DOHH2 (cell line): ENCODE measurements around the gene FHOD3.

Experiments
- CTCF ChIP-seq: fragments of 200-600 bp; sonication (generic); IDR thresholded peaks from one replicate; pipeline ENCODE4 v1.5.1; 2014; ENCODE audit warnings: antibody characterized with exemption, mild to moderate bottlenecking, low read depth, low read length; ENCODE audit not compliant: poor library complexity, severe bottlenecking
- EZH2phosphoT487 ChIP-seq: fragments of 200-600 bp; sonication (generic); IDR thresholded peaks from 2 replicates; pipeline ENCODE4 v1.6.1; 2017; ENCODE audit warnings: borderline replicate concordance, mild to moderate bottlenecking, antibody characterized with exemption, low read length, moderate library complexity, mixed read lengths

GRCh38 chr18:36269157-36269556, 28.4 kb upstream of the FHOD3 start:
- TF ChIP-seq CTCF (no peak), EZH2phosphoT487 (no peak)
